B cell (primary cell): ENCODE results near the gene GPR158. TPM values are rescaled to one million over a fixed set of nuclear protein-coding genes. Genes with fewer than 3 reads are reported as not detected.

Experiments used
- ATAC-seq: fragments of 200-7000 bp; cut with Tn5 transposase; one replicate; pipeline ENCODE4 v1.10.0; 2021; ENCODE audit warnings: low read depth, mild to moderate bottlenecking, moderate number of reproducible peaks, moderate library complexity
- CTCF ChIA-PET: fragments of 350-600 bp; sonication (Branson Sonifier 250); formaldehyde crosslinking; loops from one replicate; lab custom pipeline; 2021; ENCODE audit warnings: antibody characterized with exemption, inconsistent platforms; lab: Charles Lee
- POLR2A ChIA-PET: fragments of 350-600 bp; sonication (Branson Sonifier 250); formaldehyde crosslinking; loops from one replicate; lab custom pipeline; 2021; ENCODE audit warnings: antibody characterized with exemption; lab: Charles Lee
- DNase-seq: peaks from one replicate; pipeline ENCODE4 v3.0.0; 2013
- H2AFZ ChIP-seq: 2 replicates; pipeline ENCODE4 v1.6.1; 2012; ENCODE audit warnings: mild to moderate bottlenecking, low read depth, low read length; ENCODE audit not compliant: insufficient read depth, poor library complexity, severe bottlenecking
- H3K27ac ChIP-seq, 2 donors: 1 replicate in 1 of 2; 2 replicates in 1 of 2; pipeline ENCODE4 v1.5.1; 2012 to 2013; ENCODE audit warnings: low read length in 2 of 2, mild to moderate bottlenecking in 2 of 2, moderate library complexity in 1 of 2
- H3K27me3 ChIP-seq, 4 experiments: fragments of 200-600 bp in 1 of 4; sonication (generic) in 1 of 4; replicated peaks in 1 of 4; 1 replicate in 2 of 4; 2 replicates in 2 of 4; pipeline versions ENCODE4 v1.6.1 to v1.7.0; 2013 to 2016; ENCODE audit warnings: low read length in 3 of 4, mild to moderate bottlenecking in 2 of 4, mixed read lengths in 1 of 4, moderate library complexity in 1 of 4; ENCODE audit not compliant: insufficient read depth in 4 of 4, control insufficient read depth in 3 of 4; ENCODE audit errors: control extremely low read depth in 1 of 4
- H3K36me3 ChIP-seq, 2 experiments: replicated peaks in 1 of 2; 1 replicate in 1 of 2; 2 replicates in 1 of 2; pipeline versions ENCODE4 v1.6.1 to v1.7.1; 2013; ENCODE audit warnings: low read length in 1 of 2; ENCODE audit not compliant: insufficient read depth in 2 of 2, control insufficient read depth in 1 of 2; ENCODE audit errors: control extremely low read depth in 1 of 2, extremely low read depth in 1 of 2
- H3K4me1 ChIP-seq, 2 donors: fragments of 200-600 bp in 1 of 2; sonication (generic) in 1 of 2; 1 replicate in 1 of 2; 2 replicates in 1 of 2; pipeline versions ENCODE4 v1.5.1 to v1.6.1; 2013 to 2017; ENCODE audit warnings: low read length in 2 of 2; ENCODE audit not compliant: control insufficient read depth in 2 of 2, insufficient read depth in 2 of 2
- H3K4me2 ChIP-seq: replicated peaks from 2 replicates; pipeline ENCODE3; 2012; ENCODE audit warnings: mild to moderate bottlenecking, low read depth, low read length; ENCODE audit not compliant: poor library complexity, severe bottlenecking
- H3K4me3 ChIP-seq, 5 experiments: fragments of 200-600 bp in 1 of 5; sonication (generic) in 1 of 5; 1 replicate in 3 of 5; 2 replicates in 2 of 5; pipeline versions ENCODE4 v1.5.1 to v1.7.0; 2011 to 2016; ENCODE audit warnings: low read length in 4 of 5, mild to moderate bottlenecking in 4 of 5, low read depth in 2 of 5, control low read depth in 1 of 5, moderate library complexity in 1 of 5; ENCODE audit not compliant: insufficient read depth in 1 of 5; ENCODE audit errors: control extremely low read depth in 1 of 5, extremely low read depth in 1 of 5
- H3K79me2 ChIP-seq: fragments of 200-600 bp; sonication (generic); one replicate; pipeline ENCODE4 v1.6.0; 2016; ENCODE audit warnings: low read length; ENCODE audit not compliant: control insufficient read depth, insufficient read depth
- H3K9ac ChIP-seq: fragments of 200-600 bp; sonication (generic); 2 replicates; pipeline ENCODE4 v1.6.1; 2017; ENCODE audit warnings: mild to moderate bottlenecking, low read length, moderate library complexity
- H3K9me3 ChIP-seq, 3 donors: one replicate each; pipeline versions ENCODE4 v1.6.1 to v1.7.1; 2013; ENCODE audit warnings: low read length in 2 of 3; ENCODE audit not compliant: control insufficient read depth in 2 of 3, insufficient read depth in 1 of 3; ENCODE audit errors: control extremely low read depth in 1 of 3
- H4K20me1 ChIP-seq: 2 replicates; pipeline ENCODE4 v1.6.0; 2012; ENCODE audit warnings: mild to moderate bottlenecking, low read length; ENCODE audit not compliant: insufficient read depth, control insufficient read depth, poor library complexity, severe bottlenecking
- H3K27ac Mint-ChIP-seq: one replicate; pipeline ENCODE4 v1.8.0; 2021; ENCODE audit warnings: mixed read lengths
- H3K27me3 Mint-ChIP-seq: one replicate; pipeline ENCODE4 v1.8.0; 2021; ENCODE audit warnings: mixed read lengths
- H3K4me1 Mint-ChIP-seq: one replicate; pipeline ENCODE4 v1.8.0; 2021; ENCODE audit warnings: mixed read lengths
- H3K4me3 Mint-ChIP-seq: one replicate; pipeline ENCODE4 v1.8.0; 2021; ENCODE audit warnings: mixed read lengths
- H3K9me3 Mint-ChIP-seq: one replicate; pipeline ENCODE4 v1.8.0; 2022; ENCODE audit warnings: mixed read lengths; ENCODE audit not compliant: insufficient read depth
- CTCF ChIP-seq: fragments of 200-600 bp; IDR thresholded peaks from one replicate; pipeline ENCODE4 v1.8.0; 2022; ENCODE audit warnings: antibody characterized with exemption, mild to moderate bottlenecking
- EZH2 ChIP-seq: IDR thresholded peaks from 2 replicates; pipeline ENCODE4 v1.6.1; 2012; ENCODE audit warnings: borderline replicate concordance, low read depth, mild to moderate bottlenecking, moderate library complexity, low read length; ENCODE audit not compliant: insufficient read depth, poor library complexity, severe bottlenecking
- WGBS: methylation state at CpG from one replicate; pipeline ENCODE4 v1.1.5; 2013; ENCODE audit warnings: missing lambda C conversion rate; ENCODE audit not compliant: insufficient coverage; 5-methylcytosine and 5-hydroxymethylcytosine counted together
- intact Hi-C: fragments of 100-400 bp; cut with micrococcal nuclease; formaldehyde crosslinking; loops from one replicate; pipeline ENCODE4 v1.10.0; 2022
- polyA plus RNA-seq: library from polyadenylated mRNA; depleted of rRNA; stranded (reverse); fragments of >200 nt; gene quantifications from 2 replicates; pipeline ENCODE4 v1.2.3, GENCODE V29; 2012
- total RNA-seq, 2 donors: library from RNA; stranded (reverse); fragments of 120-200 nt in 1 of 2; gene quantifications; 1 replicate in 1 of 2; 2 replicates in 1 of 2; pipeline versions ENCODE4 v1.2.3 to v1.2.4, GENCODE V29; 2013 to 2022

GPR158 gene
- total and polyA plus RNA-seq, 2 donors (not counting 1 experiment from before 2014, with no cell fraction given), result not detected

- Histone ChIP-seq H3K27ac (no peak overlapping the region), H3K4me3 (no peak overlapping the region), H4K20me1 (no peaks in the 10 kb centered on the region), H3K4me1 (no peaks in the 10 kb centered on the region), H3K27me3 (no peaks in the 10 kb centered on the region), H2AFZ (no peak overlapping the region), H3K9ac (no peak overlapping the region), H3K9me3 (no peaks in the 10 kb centered on the region), H3K36me3 (no peaks in the 10 kb centered on the region), H3K79me2 (no peaks in the 10 kb centered on the region), H3K4me2 (no peak overlapping the region)
- WGBS, result no CpG with 5 or more reads among the region's 2 CpGs
- Mint-ChIP-seq H3K9me3 (no peaks in the 10 kb centered on the region), H3K4me3 (no peak overlapping the region), H3K27me3 (no peaks in the 10 kb centered on the region), H3K4me1 (no peaks in the 10 kb centered on the region), H3K27ac (no peak overlapping the region)
- DNase-seq (no peak), ATAC-seq (no peak)
- no peak for TF ChIP-seq CTCF
- no peak for TF ChIP-seq EZH2
- ChIA-PET POLR2A (no interaction called here), CTCF (no interaction called here)
- intact Hi-C loops, result no loop called here
These were observed 251.0 kb downstream of the GPR158 start for GRCh38 chr10:25425776-25426175.

DNA sequence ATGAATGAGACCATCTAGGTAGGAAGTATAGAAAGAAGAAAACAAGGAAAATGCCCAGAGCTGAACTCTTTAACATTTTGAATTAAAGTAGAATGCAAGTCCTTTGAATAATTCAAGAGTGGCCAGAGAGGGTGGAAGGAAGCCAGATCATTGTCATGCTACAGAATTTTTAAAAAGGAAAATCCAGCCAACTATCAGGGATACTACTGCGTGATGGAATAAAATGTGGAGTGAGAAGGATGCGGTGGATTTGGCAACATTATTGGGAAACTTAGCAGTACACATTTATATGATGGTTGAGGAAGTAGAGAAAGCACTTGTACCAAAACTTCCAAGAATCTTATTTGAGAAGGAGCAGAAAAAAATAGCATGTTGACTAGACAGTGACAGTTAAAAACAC is 261.6 kb downstream of the GPR158 start:
- intact Hi-C loops, result no loop called here
- H3K4me1 Mint-ChIP-seq, result no peaks in the 10 kb centered on the region
- Histone ChIP-seq H3K4me3 (no peak overlapping the region), H3K79me2 (no peaks in the 10 kb centered on the region), H3K4me2 (no peak overlapping the region), H4K20me1 (no peaks in the 10 kb centered on the region), H3K9ac (no peak overlapping the region), H3K4me1 (no peaks in the 10 kb centered on the region), H2AFZ (no peak overlapping the region), H3K27me3 (no peaks in the 10 kb centered on the region), H3K27ac (no peak overlapping the region), H3K9me3 (no peaks in the 10 kb centered on the region), H3K36me3 (no peaks in the 10 kb centered on the region)
- ATAC-seq (no peak), DNase-seq (no peak)
- H3K27me3 Mint-ChIP-seq, result no peaks in the 10 kb centered on the region
- no peaks in the 10 kb centered on the region for H3K9me3 Mint-ChIP-seq
- no peak overlapping the region for H3K4me3 Mint-ChIP-seq
- TF ChIP-seq EZH2 (no peak), CTCF (no peak)
- H3K27ac Mint-ChIP-seq, result no peak overlapping the region
- ChIA-PET CTCF (no interaction called here), POLR2A (no interaction called here)
- WGBS, result no CpG with 5 or more reads among the region's 2 CpGs
